H1 (cell line): ENCODE data around the gene KCNJ10. TPM values are rescaled to one million over a fixed set of nuclear protein-coding genes. Genes with fewer than 3 reads are reported as not detected.

Experiments
- CTCF ChIA-PET: fragments of 300-600 bp; sonication (Branson Sonifier 250); formaldehyde crosslinking; loops from one replicate; lab custom pipeline; 2021; ENCODE audit not compliant: partially characterized antibody; lab: Charles Lee
- POLR2A ChIA-PET: fragments of 300-600 bp; sonication (Branson Sonifier 250); formaldehyde crosslinking; loops from one replicate; lab custom pipeline; 2021; ENCODE audit warnings: inconsistent platforms; ENCODE audit not compliant: partially characterized antibody; lab: Charles Lee
- DNase-seq, 2 experiments: peaks; one replicate each; pipeline versions ENCODE4 v3.0.0 to v3.0.0-alpha.2; 2010 to 2022; ENCODE audit warnings: low spot score in 2 of 2, low read depth in 1 of 2, mixed read lengths in 1 of 2
- FAIRE-seq: peaks from 2 replicates; lab custom pipeline; 2011; peaks lifted over from hg19 to GRCh38; lab: Jason Lieb, UNC
- H2AFZ ChIP-seq: 2 replicates; pipeline ENCODE4 v1.8.1; 2012; ENCODE audit warnings: low read length, inconsistent platforms
- H2AK5ac ChIP-seq: 2 replicates; pipeline ENCODE4 v1.6.1; 2013; ENCODE audit warnings: low read depth, low read length
- H2BK120ac ChIP-seq: replicated peaks from 2 replicates; pipeline ENCODE3; 2013; ENCODE audit warnings: low read depth, low read length, inconsistent platforms
- H2BK12ac ChIP-seq: 2 replicates; pipeline ENCODE4 v1.6.1; 2013; ENCODE audit warnings: low read depth, low read length
- H2BK15ac ChIP-seq: 2 replicates; pipeline ENCODE4 v1.6.1; 2013; ENCODE audit warnings: low read length
- H2BK20ac ChIP-seq: 2 replicates; pipeline ENCODE4 v1.6.1; 2013; ENCODE audit warnings: low read length
- H2BK5ac ChIP-seq: 2 replicates; pipeline ENCODE4 v1.6.1; 2013; ENCODE audit warnings: low read depth, low read length
- H3K14ac ChIP-seq: 2 replicates; pipeline ENCODE4 v1.6.1; 2013; ENCODE audit warnings: inconsistent platforms; ENCODE audit not compliant: insufficient read length
- H3K18ac ChIP-seq: 2 replicates; pipeline ENCODE4 v1.6.1; 2013; ENCODE audit warnings: low read length; ENCODE audit errors: extremely low read depth
- H3K23ac ChIP-seq: 2 replicates; pipeline ENCODE4 v1.6.1; 2013; ENCODE audit warnings: inconsistent platforms; ENCODE audit not compliant: insufficient read length
- H3K23me2 ChIP-seq: 2 replicates; pipeline ENCODE4 v1.6.1; 2013; ENCODE audit warnings: low read depth, low read length
- H3K27ac ChIP-seq: 2 replicates; pipeline ENCODE4 v1.6.1; 2011; ENCODE audit warnings: low read depth, low read length, inconsistent platforms
- H3K27me3 ChIP-seq, 4 experiments: replicated peaks in 1 of 4; 1 replicate in 1 of 4; 2 replicates in 3 of 4; pipeline versions ENCODE4 v1.6.1 to v1.8.1; 2011 to 2013; ENCODE audit warnings: low read length in 3 of 4, mild to moderate bottlenecking in 3 of 4, inconsistent platforms in 2 of 4, mixed read lengths in 2 of 4, moderate library complexity in 1 of 4; ENCODE audit not compliant: control insufficient read depth in 3 of 4, insufficient read depth in 3 of 4; ENCODE audit errors: extremely low read depth in 1 of 4
- H3K36me3 ChIP-seq, 4 experiments: 2 replicates each; pipeline versions ENCODE4 v1.6.1 to v1.8.1; 2011 to 2013; ENCODE audit warnings: mild to moderate bottlenecking in 4 of 4, low read length in 3 of 4, moderate library complexity in 2 of 4, control low read depth in 1 of 4, inconsistent platforms in 1 of 4; ENCODE audit not compliant: insufficient read depth in 4 of 4, control insufficient read depth in 2 of 4
- H3K4ac ChIP-seq: replicated peaks from 2 replicates; pipeline ENCODE3; 2013; ENCODE audit warnings: low read length, low read depth, mixed read lengths, inconsistent platforms; ENCODE audit not compliant: insufficient read length
- H3K4me1 ChIP-seq, 4 experiments: replicated peaks in 1 of 4; 1 replicate in 1 of 4; 2 replicates in 3 of 4; pipeline versions ENCODE4 v1.6.1 to v1.8.1; 2011 to 2013; ENCODE audit warnings: low read length in 3 of 4, inconsistent platforms in 2 of 4, mixed read lengths in 1 of 4; ENCODE audit not compliant: insufficient read depth in 4 of 4, control insufficient read depth in 3 of 4
- H3K4me2 ChIP-seq, 2 experiments: 2 replicates each; pipeline versions ENCODE4 v1.6.1 to v1.8.1; 2011 to 2013; ENCODE audit warnings: low read depth in 2 of 2, low read length in 2 of 2, control low read depth in 1 of 2, inconsistent platforms in 1 of 2, mild to moderate bottlenecking in 1 of 2; ENCODE audit not compliant: insufficient read depth in 1 of 2
- H3K4me3 ChIP-seq, 4 experiments: fragments of 200-600, 300-600 bp in 1 of 4; sonication (generic), shearing (Covaris generic), sonication (Bioruptor Twin) in 1 of 4; 2 replicates each; pipeline versions ENCODE4 v1.5.1 to v1.8.1; 2011 to 2016; ENCODE audit warnings: low read length in 4 of 4, low read depth in 3 of 4, control low read depth in 2 of 4, inconsistent platforms in 2 of 4, mild to moderate bottlenecking in 2 of 4, mixed read lengths in 1 of 4, moderate library complexity in 1 of 4; ENCODE audit not compliant: insufficient read depth in 2 of 4; ENCODE audit errors: extremely low read depth in 1 of 4
- H3K56ac ChIP-seq: replicated peaks from 2 replicates; pipeline ENCODE3; 2013; ENCODE audit warnings: low read depth, mild to moderate bottlenecking, mixed read lengths, low read length, inconsistent platforms; ENCODE audit not compliant: insufficient read length
- H3K79me1 ChIP-seq: 2 replicates; pipeline ENCODE4 v1.6.1; 2013; ENCODE audit warnings: low read depth, low read length, control low read depth
- H3K79me2 ChIP-seq, 2 experiments: 2 replicates each; pipeline versions ENCODE4 v1.6.1 to v1.8.1; 2012 to 2013; ENCODE audit warnings: low read length in 2 of 2, mild to moderate bottlenecking in 2 of 2, inconsistent platforms in 1 of 2; ENCODE audit not compliant: insufficient read depth in 2 of 2, control insufficient read depth in 1 of 2
- H3K9ac ChIP-seq, 4 experiments: replicated peaks in 1 of 4; 1 replicate in 1 of 4; 2 replicates in 3 of 4; pipeline versions ENCODE4 v1.6.1 to v1.8.1; 2011 to 2013; ENCODE audit warnings: low read depth in 3 of 4, low read length in 3 of 4, control low read depth in 2 of 4, mild to moderate bottlenecking in 2 of 4, moderate library complexity in 2 of 4, inconsistent platforms in 1 of 4; ENCODE audit errors: extremely low read depth in 1 of 4
- H3K9me3 ChIP-seq, 2 experiments: 2 replicates each; pipeline versions ENCODE4 v1.6.1 to v1.8.1; 2012 to 2013; ENCODE audit warnings: mild to moderate bottlenecking in 2 of 2, moderate library complexity in 2 of 2, control low read depth in 1 of 2, inconsistent platforms in 1 of 2, low read depth in 1 of 2, low read length in 1 of 2, mixed read lengths in 1 of 2; ENCODE audit not compliant: insufficient read depth in 2 of 2
- H4K20me1 ChIP-seq, 2 experiments: replicated peaks in 1 of 2; 2 replicates each; pipeline versions ENCODE3 to v1.8.1; 2011 to 2013; ENCODE audit warnings: inconsistent platforms in 2 of 2, low read length in 2 of 2, mild to moderate bottlenecking in 1 of 2; ENCODE audit not compliant: insufficient read depth in 2 of 2, control insufficient read depth in 1 of 2
- H4K5ac ChIP-seq: 2 replicates; pipeline ENCODE4 v1.6.1; 2013; ENCODE audit warnings: low read length, low read depth, mixed read lengths, inconsistent platforms; ENCODE audit not compliant: insufficient read length
- H4K8ac ChIP-seq: 2 replicates; pipeline ENCODE4 v1.8.0; 2013; ENCODE audit warnings: mild to moderate bottlenecking, moderate library complexity, low read length, inconsistent platforms; ENCODE audit not compliant: insufficient read depth; ENCODE audit errors: extremely low read depth
- H4K91ac ChIP-seq: replicated peaks from 2 replicates; pipeline ENCODE3; 2013; ENCODE audit warnings: low read length, mixed read lengths, inconsistent platforms; ENCODE audit not compliant: insufficient read length
- ATF2 ChIP-seq: IDR thresholded peaks from 2 replicates; pipeline ENCODE4 v1.6.1; 2012; ENCODE audit warnings: low read length, inconsistent platforms
- BACH1 ChIP-seq: IDR thresholded peaks from 2 replicates; pipeline ENCODE4 v1.6.1; 2012; ENCODE audit warnings: low read length, improper control_type of control experiment
- GABPA ChIP-seq: IDR thresholded peaks from 2 replicates; pipeline ENCODE4 v1.6.1; 2011; ENCODE audit warnings: mild to moderate bottlenecking, low read length, moderate library complexity, borderline replicate concordance; ENCODE audit not compliant: insufficient read depth
- HDAC6 ChIP-seq: IDR thresholded peaks from one replicate; pipeline ENCODE4 v1.7.1; 2012; ENCODE audit warnings: low read depth, mild to moderate bottlenecking, inconsistent platforms, low read length, moderate library complexity
- JUND ChIP-seq: IDR thresholded peaks from 2 replicates; pipeline ENCODE4 v1.6.1; 2011; ENCODE audit warnings: mild to moderate bottlenecking, improper control_type of control experiment, low read length
- KDM1A ChIP-seq: fragments of 200-600, 300-600 bp; sonication (generic); IDR thresholded peaks from 2 replicates; pipeline ENCODE4 v1.7.1; 2016; ENCODE audit warnings: mild to moderate bottlenecking, low read length, borderline replicate concordance
- RNF2 ChIP-seq: fragments of 200-900, 300-1000 bp; sonication (generic); IDR thresholded peaks from 2 replicates; pipeline ENCODE4 v1.7.1; 2016; ENCODE audit warnings: borderline replicate concordance, low read depth, mild to moderate bottlenecking, antibody characterized with exemption, low read length; ENCODE audit not compliant: poor library complexity, severe bottlenecking; ENCODE audit errors: missing control alignments
- SP2 ChIP-seq: IDR thresholded peaks from 2 replicates; pipeline ENCODE4 v1.6.1; 2012; ENCODE audit warnings: mild to moderate bottlenecking, low read length, inconsistent platforms
- SP4 ChIP-seq: IDR thresholded peaks from 2 replicates; pipeline ENCODE4 v1.6.1; 2012; ENCODE audit warnings: low read length, inconsistent platforms
- USF2 ChIP-seq: IDR thresholded peaks from 2 replicates; pipeline ENCODE4 v1.6.1; 2011; ENCODE audit warnings: low read length, improper control_type of control experiment
- WGBS, 2 experiments: shearing (Covaris generic) in 1 of 2; methylation state at CpG; one replicate each; pipeline versions ENCODE4 v1.1.6 to v1.1.7; 2013 to 2015; ENCODE audit warnings: low lambda C conversion rate in 2 of 2, mixed read lengths in 2 of 2, inconsistent platforms in 1 of 2, low coverage in 1 of 2, missing lambda C conversion rate in 1 of 2; ENCODE audit not compliant: insufficient replicate concordance in 2 of 2, insufficient coverage in 1 of 2, insufficient read length in 1 of 2; ENCODE audit errors: extremely low coverage in 1 of 2, missing lambda C conversion rate in 1 of 2; 5-methylcytosine and 5-hydroxymethylcytosine counted together
- polyA plus RNA-seq, 7 experiments: library from polyadenylated mRNA; depleted of rRNA in 3 of 7; stranded (reverse) in 5 of 7; unstranded in 2 of 7; fragments of >200 nt in 5 of 7; fragments of 200-250 nt in 2 of 7; gene quantifications; 1 replicate in 5 of 7; 2 replicates in 1 of 7; 4 replicates in 1 of 7; pipeline versions ENCODE4 v1.2.1 to v1.2.3, GENCODE V29; 2011 to 2013; ENCODE audit warnings: missing spikeins in 2 of 7, mixed read lengths in 2 of 7
- total RNA-seq: library from RNA; stranded (reverse); fragmentation: NEBNext Ultra II Directional; extraction: Animal tissue kit (Norgen Biotek cat#: 25700); gene quantifications from 2 replicates; pipeline ENCODE4 v1.2.1, GENCODE V29; 2021

The KCNJ10 gene
- total and polyA plus RNA-seq, 2 of the 8 experiments (the other 6 are each of a cell fraction or from before 2014, with no cell fraction given) = 1.7 to 2.4 TPM

GRCh38 chr1:159949123-159949522 is 120.8 kb downstream of the KCNJ10 start:
- H3K56ac ChIP-seq = no peak overlapping the region
- H3K27me3 ChIP-seq = no peaks in the 10 kb centered on the region; a peak in 1 of 7 replicates
- no peak overlapping the region for H2AFZ ChIP-seq
- no peak overlapping the region for H3K27ac ChIP-seq
- DNase-seq (no peak), FAIRE-seq (no peak)
- no peak overlapping the region for H3K4me2 ChIP-seq
- no peak overlapping the region for H3K9ac ChIP-seq
- H3K36me3 ChIP-seq = no peaks in the 10 kb centered on the region
- no peaks in the 10 kb centered on the region for H4K20me1 ChIP-seq
- H2BK12ac ChIP-seq = no peak overlapping the region
- H3K23ac ChIP-seq = no peak overlapping the region
- no peak overlapping the region for H4K8ac ChIP-seq
- POLR2A ChIA-PET = interaction anchor here (1.2 to 1.4 kb wide), 3 partner anchors 16 to 60 kb away, joined by 3 read pairs; no protein-coding TSS in a partner anchor
- peaks cover 7 to 13% (median 10%) of the 10 kb centered on the region in 4 experiments for H3K4me1 ChIP-seq
- H3K14ac ChIP-seq = no peak overlapping the region
- no peak overlapping the region for H3K4me3 ChIP-seq
- no peak overlapping the region for H2BK20ac ChIP-seq
- peaks cover 10% of the 10 kb centered on the region; the same call in 1 of the 2 replicates for H3K23me2 ChIP-seq
- no peak overlapping the region for H3K4ac ChIP-seq
- no peak overlapping the region for H2AK5ac ChIP-seq
- H3K18ac ChIP-seq = no peak overlapping the region
- H4K5ac ChIP-seq = no peak overlapping the region
- CTCF ChIA-PET = interaction anchor here (16.3 to 35.5 kb wide), 2 partner anchors 12 to 55 kb away, joined by 128 to 696 read pairs; no protein-coding TSS in a partner anchor
- no peak overlapping the region for H2BK5ac ChIP-seq
- H3K79me2 ChIP-seq = peaks cover 3 to 9% of the 10 kb centered on the region in 2 experiments; a peak in 2 of 4 replicates
- H3K9me3 ChIP-seq = no peaks in the 10 kb centered on the region
- no peak overlapping the region for H4K91ac ChIP-seq
- H2BK15ac ChIP-seq = no peak overlapping the region
- H2BK120ac ChIP-seq = no peak overlapping the region
- H3K79me1 ChIP-seq = peaks cover 2% of the 10 kb centered on the region; the same call in 1 of the 2 replicates
- 87 to 100% methylated on average over 1 to 6 of the region's 6 CpGs for WGBS, 2 experiments
- TF ChIP-seq SP2 (no peak), KDM1A (no peak), RNF2 (no peak), JUND (no peak), ATF2 (no peak), SP4 (no peak), GABPA (no peak), USF2 (no peak), BACH1 (no peak), HDAC6 (no peak)
